Mesothelial cell of epicardium (in vitro differentiated cells): ENCODE data around the gene PCDHGA7. TPM values are rescaled to one million over a fixed set of nuclear protein-coding genes. Genes with fewer than 3 reads are reported as not detected.
"Not testable (repeated sequence)": the region's sequence is repeated elsewhere in the genome, so short reads cannot be mapped to it uniquely, and the experiment has no call there.

Experiments
- DNase-seq, 2 experiments: peaks; one replicate each; pipeline ENCODE4 v3.0.0; 2021; ENCODE audit warnings: low spot score in 2 of 2; ENCODE audit not compliant: unreplicated experiment in 2 of 2
- H3K27ac Mint-ChIP-seq: 2 replicates; pipeline ENCODE4 v1.8.0; 2021; ENCODE audit warnings: mixed read lengths
- H3K27me3 Mint-ChIP-seq: 2 replicates; pipeline ENCODE4 v1.8.0; 2021; ENCODE audit warnings: low read depth, mixed read lengths
- H3K36me3 Mint-ChIP-seq: 2 replicates; pipeline ENCODE4 v1.8.0; 2021; ENCODE audit warnings: mixed read lengths
- H3K4me1 Mint-ChIP-seq: 2 replicates; pipeline ENCODE4 v1.8.0; 2021; ENCODE audit warnings: mixed read lengths
- H3K4me3 Mint-ChIP-seq: 2 replicates; pipeline ENCODE4 v1.8.0; 2021; ENCODE audit warnings: mild to moderate bottlenecking, moderate library complexity, mixed read lengths
- H3K9me3 Mint-ChIP-seq: 2 replicates; pipeline ENCODE4 v1.8.0; 2021; ENCODE audit warnings: mixed read lengths
- total RNA-seq: library from RNA; stranded (reverse); gene quantifications from 3 replicates; pipeline ENCODE4 v1.2.1, GENCODE V29; 2021
- TF ChIP-seq, protein P1 (sequence below): fragments of 200-600 bp; sonication (generic); IDR thresholded peaks from one replicate; pipeline ENCODE4 v1.5.0; 2021; ENCODE audit warnings: antibody characterized with exemption; ENCODE audit not compliant: unreplicated experiment

Gene PCDHGA7
- total RNA-seq, result 0.33 to 0.43 TPM (median 0.38 TPM) in 3 replicates

DNA sequence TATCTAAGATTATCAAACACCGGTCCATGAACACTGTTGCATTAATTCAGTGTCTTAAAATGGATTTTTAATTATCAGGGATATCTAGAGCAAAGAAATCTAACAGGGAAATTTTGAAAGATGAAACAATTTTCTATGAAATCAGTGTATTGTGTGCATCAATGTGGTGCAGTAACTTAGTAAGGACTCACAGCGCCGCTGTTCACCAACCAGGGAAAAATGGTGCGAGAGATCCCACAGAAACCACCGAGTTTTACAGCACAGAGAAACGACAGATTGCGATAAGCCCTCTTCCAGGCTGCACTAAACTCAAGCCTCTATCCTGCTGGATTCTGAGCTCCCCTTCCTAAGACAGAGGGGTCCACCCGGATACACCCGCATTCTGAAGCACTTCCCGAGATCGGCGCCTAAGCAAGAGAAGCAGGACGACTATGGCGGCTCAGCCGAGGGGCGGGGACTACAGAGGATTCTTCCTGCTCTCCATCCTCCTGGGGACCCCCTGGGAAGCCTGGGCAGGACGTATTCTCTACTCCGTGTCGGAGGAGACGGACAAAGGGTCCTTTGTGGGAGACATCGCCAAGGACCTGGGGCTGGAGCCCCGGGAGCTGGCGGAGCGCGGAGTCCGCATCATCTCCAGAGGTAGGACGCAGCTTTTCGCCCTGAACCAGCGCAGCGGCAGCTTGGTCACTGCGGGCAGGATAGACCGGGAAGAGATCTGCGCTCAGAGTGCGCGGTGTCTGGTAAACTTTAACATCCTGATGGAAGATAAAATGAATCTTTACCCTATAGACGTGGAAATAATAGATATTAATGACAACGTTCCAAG lies at the start of gene PCDHGA7:
PCDHGA7 (plus strand) TSS at position 274 of the 826 bp plus-strand sequence; CDS start at position 432, 158 bp downstream.
- Mint-ChIP-seq H3K4me1 (no peaks in the 10 kb centered on the region), H3K36me3 (peaks cover 8% of the 10 kb centered on the region), H3K4me3 (no peak within 1 kb of the TSS), H3K9me3 (peaks cover 67% of the 10 kb centered on the region), H3K27ac (no peak within 1 kb of the TSS), H3K27me3 (no peaks in the 10 kb centered on the region)
- TF ChIP-seq, protein P1, sequence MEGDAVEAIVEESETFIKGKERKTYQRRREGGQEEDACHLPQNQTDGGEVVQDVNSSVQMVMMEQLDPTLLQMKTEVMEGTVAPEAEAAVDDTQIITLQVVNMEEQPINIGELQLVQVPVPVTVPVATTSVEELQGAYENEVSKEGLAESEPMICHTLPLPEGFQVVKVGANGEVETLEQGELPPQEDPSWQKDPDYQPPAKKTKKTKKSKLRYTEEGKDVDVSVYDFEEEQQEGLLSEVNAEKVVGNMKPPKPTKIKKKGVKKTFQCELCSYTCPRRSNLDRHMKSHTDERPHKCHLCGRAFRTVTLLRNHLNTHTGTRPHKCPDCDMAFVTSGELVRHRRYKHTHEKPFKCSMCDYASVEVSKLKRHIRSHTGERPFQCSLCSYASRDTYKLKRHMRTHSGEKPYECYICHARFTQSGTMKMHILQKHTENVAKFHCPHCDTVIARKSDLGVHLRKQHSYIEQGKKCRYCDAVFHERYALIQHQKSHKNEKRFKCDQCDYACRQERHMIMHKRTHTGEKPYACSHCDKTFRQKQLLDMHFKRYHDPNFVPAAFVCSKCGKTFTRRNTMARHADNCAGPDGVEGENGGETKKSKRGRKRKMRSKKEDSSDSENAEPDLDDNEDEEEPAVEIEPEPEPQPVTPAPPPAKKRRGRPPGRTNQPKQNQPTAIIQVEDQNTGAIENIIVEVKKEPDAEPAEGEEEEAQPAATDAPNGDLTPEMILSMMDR, result no peak
- no peak for DNase-seq

DNA sequence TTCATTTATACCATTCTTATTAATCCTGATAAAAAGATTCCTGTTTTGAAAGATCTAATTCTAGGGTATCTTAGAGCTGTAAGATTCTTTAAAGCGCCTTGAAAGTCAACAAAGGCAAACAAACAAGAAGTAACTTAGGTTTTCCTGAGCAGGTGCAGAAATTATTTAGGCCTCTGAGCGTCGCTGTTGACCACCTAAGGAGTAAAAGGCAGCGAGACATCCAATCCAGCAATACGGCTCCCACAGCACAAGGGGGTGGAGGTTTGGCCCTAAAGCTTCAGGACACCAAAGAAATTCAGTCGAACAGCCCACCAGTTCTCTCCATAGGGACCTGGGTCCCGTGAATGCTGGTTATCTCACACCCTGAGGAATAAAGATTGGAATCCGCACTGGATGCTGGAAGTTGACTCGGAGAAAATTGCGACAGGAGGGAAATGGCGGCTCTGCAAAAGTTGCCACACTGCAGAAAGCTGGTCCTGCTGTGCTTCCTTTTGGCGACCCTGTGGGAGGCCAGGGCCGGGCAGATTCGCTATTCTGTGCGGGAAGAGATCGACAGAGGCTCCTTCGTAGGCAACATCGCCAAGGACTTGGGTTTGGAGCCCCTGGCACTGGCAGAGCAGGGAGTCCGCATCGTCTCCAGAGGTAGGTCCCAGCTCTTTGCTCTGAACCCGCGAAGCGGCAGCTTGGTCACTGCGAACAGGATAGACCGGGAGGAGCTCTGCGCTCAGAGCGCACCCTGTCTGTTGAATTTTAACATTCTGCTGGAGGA lies 43.8 kb upstream of the PCDHGA7 start, which contains the start of gene PCDHGA2:
PCDHGA2 (plus strand) TSS at position 223 of the 769 bp plus-strand sequence.
- H3K27ac Mint-ChIP-seq, result no peak within 1 kb of the TSS
- DNase-seq, result no peak
- TF ChIP-seq, protein P1, result no peak
- peaks cover 75% of the 10 kb centered on the region for H3K9me3 Mint-ChIP-seq
- peaks cover 10% of the 10 kb centered on the region for H3K36me3 Mint-ChIP-seq
- H3K4me1 Mint-ChIP-seq, result no peaks in the 10 kb centered on the region
- H3K27me3 Mint-ChIP-seq, result no peaks in the 10 kb centered on the region
- no peak within 1 kb of the TSS for H3K4me3 Mint-ChIP-seq

DNA sequence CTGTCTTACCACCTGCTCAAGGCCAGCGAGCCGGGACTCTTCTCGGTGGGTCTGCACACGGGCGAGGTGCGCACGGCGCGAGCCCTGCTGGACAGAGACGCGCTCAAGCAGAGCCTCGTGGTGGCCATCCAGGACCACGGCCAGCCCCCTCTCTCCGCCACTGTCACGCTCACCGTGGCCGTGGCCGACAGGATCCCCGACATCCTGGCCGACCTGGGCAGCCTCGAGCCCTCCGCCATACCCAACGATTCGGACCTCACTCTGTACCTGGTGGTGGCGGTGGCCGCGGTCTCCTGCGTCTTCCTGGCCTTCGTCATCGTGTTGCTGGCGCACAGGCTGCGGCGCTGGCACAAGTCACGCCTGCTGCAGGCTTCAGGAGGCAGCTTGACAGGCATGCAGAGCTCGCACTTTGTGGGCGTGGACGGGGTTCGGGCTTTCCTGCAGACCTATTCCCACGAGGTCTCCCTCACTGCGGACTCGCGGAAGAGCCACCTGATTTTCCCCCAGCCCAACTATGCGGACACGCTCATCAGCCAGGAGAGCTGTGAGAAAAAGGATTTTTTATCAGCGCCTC lies 41.7 kb upstream of the PCDHGA7 start:
- Mint-ChIP-seq H3K9me3 (peaks cover 68% of the 10 kb centered on the region), H3K36me3 (peaks cover 15% of the 10 kb centered on the region)
- H3K4me3 Mint-ChIP-seq, result not testable (repeated sequence)

DNA sequence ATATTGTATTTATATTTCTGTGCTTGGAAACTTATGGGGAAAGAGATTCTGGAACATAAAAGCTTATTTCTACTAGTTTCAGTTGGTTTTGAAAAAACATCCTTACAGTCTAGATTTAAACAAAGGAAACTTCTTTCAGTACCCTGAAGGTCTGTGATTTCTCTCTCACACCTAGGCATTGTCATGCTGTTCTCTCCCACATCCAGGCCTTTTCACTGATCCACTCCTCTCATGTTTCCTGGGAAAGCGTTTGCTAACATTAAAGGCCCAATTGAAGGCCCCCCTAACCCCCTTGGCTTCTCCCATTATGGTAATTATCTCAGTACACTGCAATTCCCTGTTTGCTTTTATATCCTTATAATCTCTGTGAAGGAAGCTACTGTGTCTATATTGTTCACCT lies 39.8 kb upstream of the PCDHGA7 start:
- TF ChIP-seq, protein P1, result no peak
- peaks cover 60% of the 10 kb centered on the region for H3K9me3 Mint-ChIP-seq
- H3K36me3 Mint-ChIP-seq, result peaks cover 15% of the 10 kb centered on the region
- H3K27ac Mint-ChIP-seq, result no peak overlapping the region
- no peaks in the 10 kb centered on the region for H3K27me3 Mint-ChIP-seq
- DNase-seq, result no peak
- no peak overlapping the region for H3K4me3 Mint-ChIP-seq
- H3K4me1 Mint-ChIP-seq, result no peaks in the 10 kb centered on the region

More for the DNA sequence above, 41.7 kb upstream of the PCDHGA7 start:
- not testable (repeated sequence) for DNase-seq, H3K27ac Mint-ChIP-seq, H3K4me1 Mint-ChIP-seq, H3K27me3 Mint-ChIP-seq

DNA sequence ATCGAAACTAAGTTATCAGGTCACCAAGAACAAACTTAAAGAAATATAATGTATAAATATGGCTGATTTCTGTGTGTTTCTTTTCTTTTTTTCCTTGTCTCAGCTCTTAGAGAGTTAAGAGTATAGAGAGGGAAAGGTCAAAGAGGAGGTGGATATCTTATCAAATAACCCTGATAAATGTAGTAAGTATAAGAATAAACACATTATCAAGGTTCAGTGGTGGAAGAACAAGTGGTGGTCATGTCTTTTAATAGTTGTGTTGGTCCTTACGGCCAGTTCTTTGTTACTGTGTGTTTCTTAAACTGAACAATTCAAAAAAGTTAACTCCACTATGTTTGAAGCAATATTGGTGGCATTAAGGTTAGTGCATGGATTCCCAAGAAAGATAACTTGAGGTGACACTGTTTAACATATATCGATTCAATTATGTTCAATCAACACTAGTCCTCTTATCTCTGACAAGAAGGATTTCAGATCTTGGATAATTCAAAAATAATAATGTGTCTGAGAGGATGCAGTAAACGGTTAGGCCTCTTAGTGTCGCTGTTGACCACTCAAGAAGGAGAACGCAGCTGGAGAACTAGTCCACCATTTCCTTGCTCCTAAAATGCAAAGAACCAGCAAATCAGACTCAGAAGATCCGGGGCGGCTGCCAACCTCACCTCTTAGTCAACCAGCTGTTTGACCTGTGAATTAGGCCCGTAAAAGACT lies 39.1 kb upstream of the PCDHGA7 start, which contains the start of gene PCDHGA3:
PCDHGA3 (plus strand) TSS at position 588 of the 711 bp plus-strand sequence. CDS start 205 bp downstream, outside the sequence.
- Mint-ChIP-seq H3K4me1 (no peaks in the 10 kb centered on the region), H3K27me3 (no peaks in the 10 kb centered on the region), H3K27ac (no peak within 1 kb of the TSS), H3K4me3 (no peak within 1 kb of the TSS), H3K36me3 (peaks cover 15% of the 10 kb centered on the region), H3K9me3 (peaks cover 58% of the 10 kb centered on the region)
- no peak for DNase-seq
- TF ChIP-seq, protein P1, result no peak
